GM23248 (cell line): ENCODE data around the gene RPS19.

Experiments
- EZH2 ChIP-seq: fragments of 200-600 bp; sonication (generic); IDR thresholded peaks from 2 replicates; pipeline ENCODE4 v1.6.1; 2018; ENCODE audit warnings: antibody characterized with exemption, mild to moderate bottlenecking; ENCODE audit not compliant: insufficient read depth, poor library complexity, severe bottlenecking
- EZH2phosphoT487 ChIP-seq: fragments of 200-600 bp; sonication (generic); IDR thresholded peaks from 2 replicates; pipeline ENCODE4 v1.6.1; 2018; ENCODE audit warnings: antibody characterized with exemption, moderate library complexity, mild to moderate bottlenecking, low read depth; ENCODE audit not compliant: insufficient read depth

GRCh38 chr19:41853344-41853743 is 6.7 kb upstream of the RPS19 start:
- TF ChIP-seq EZH2 (no peak), EZH2phosphoT487 (no peak)
